ENCODE measurements around the gene PPP1R36.
A peak's percentile ranks its signal among the peaks of the same experiment; 100 is the strongest.

The PPP1R36 gene

GRCh38 chr14:64577211-64577610 lies 27.4 kb downstream of the PPP1R36 start:
- Histone ChIP-seq H3K23ac (ENCODE audit: low read length) (no peak overlapping the region), H2BK5ac (ENCODE audit: low read length) (no peak overlapping the region), H2AK5ac (ENCODE audit: low read length) (no peak overlapping the region), H3K4ac (ENCODE audit: low read depth, low read length) (no peak overlapping the region), H3K4me2 (ENCODE audit: low read length) (no peak overlapping the region), H3K4me1 (ENCODE audit: control insufficient read depth, low read depth, low read length) (peaks cover 9% of the 10 kb centered on the region), H3K27ac (ENCODE audit: low read depth, low read length) (no peak overlapping the region), H3K18ac (ENCODE audit: low read length) (no peak overlapping the region), H3K36me3 (ENCODE audit: control insufficient read depth, insufficient read depth, low read length) (no peaks in the 10 kb centered on the region), H4K5ac (ENCODE audit: low read length) (no peak overlapping the region), H4K8ac (ENCODE audit: low read depth, low read length) (no peak overlapping the region), H3K4me3 (ENCODE audit: low read length) (no peak overlapping the region), H3K79me1 (ENCODE audit: low read length) (no peaks in the 10 kb centered on the region), H3K9ac (ENCODE audit: low read length) (no peak overlapping the region), H3K79me2 (ENCODE audit: control insufficient read depth, insufficient read depth, low read length) (no peaks in the 10 kb centered on the region), H2BK15ac (replicated peaks; ENCODE audit: low read depth) (no peak overlapping the region), H3K27me3 (ENCODE audit: insufficient read depth, low read length, poor library complexity) (no peaks in the 10 kb centered on the region), H2BK120ac (ENCODE audit: low read depth, low read length) (no peak overlapping the region), H3K56ac (ENCODE audit: low read length) (no peak overlapping the region)
- WGBS (ENCODE audit: extremely low coverage, insufficient coverage, low lambda C conversion rate): no CpG with 5 or more reads among the region's 5 CpGs
- no peak for DNase-seq

DNA sequence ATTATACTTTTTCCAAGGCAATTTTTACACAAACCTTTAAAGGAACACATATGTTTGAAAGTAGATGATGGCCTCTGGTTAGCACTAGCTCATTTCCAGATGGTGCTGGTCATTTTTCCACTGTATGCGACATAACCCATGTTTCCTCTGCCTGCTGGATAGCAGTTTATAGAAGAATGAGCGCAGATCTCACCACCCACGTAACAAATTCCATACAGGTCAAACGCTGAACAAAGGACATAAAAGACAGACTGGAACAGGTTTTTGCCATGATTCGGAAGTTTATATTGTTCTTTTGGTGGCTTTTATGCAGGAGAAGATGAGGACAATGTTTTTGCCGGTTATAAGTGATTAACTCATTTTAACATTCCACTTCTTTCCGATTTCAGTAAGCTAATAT lies 30.7 kb downstream of the PPP1R36 start:
- Histone ChIP-seq H3K4me2 (ENCODE audit: low read length) (no peak overlapping the region), H3K27me3 (ENCODE audit: insufficient read depth, low read length, poor library complexity) (no peaks in the 10 kb centered on the region), H4K5ac (ENCODE audit: low read length) (no peak overlapping the region), H3K4me3 (ENCODE audit: low read length) (no peak overlapping the region), H2BK120ac (ENCODE audit: low read depth, low read length) (peak overlapping the region; percentile 79), H2BK5ac (ENCODE audit: low read length) (no peak overlapping the region), H3K4me1 (ENCODE audit: control insufficient read depth, low read depth, low read length) (peaks cover 6% of the 10 kb centered on the region), H2AK5ac (ENCODE audit: low read length) (no peak overlapping the region), H3K79me1 (ENCODE audit: low read length) (no peaks in the 10 kb centered on the region), H3K27ac (ENCODE audit: low read depth, low read length) (no peak overlapping the region), H3K9ac (ENCODE audit: low read length) (no peak overlapping the region), H3K36me3 (ENCODE audit: control insufficient read depth, insufficient read depth, low read length) (no peaks in the 10 kb centered on the region), H2BK15ac (replicated peaks; ENCODE audit: low read depth) (peak overlapping the region; percentile 86), H3K4ac (ENCODE audit: low read depth, low read length) (peak overlapping the region; percentile 58), H3K56ac (ENCODE audit: low read length) (peak overlapping the region; percentile 70), H3K23ac (ENCODE audit: low read length) (no peak overlapping the region), H4K8ac (ENCODE audit: low read depth, low read length) (no peak overlapping the region), H3K18ac (ENCODE audit: low read length) (peak overlapping the region; percentile 47), H3K79me2 (ENCODE audit: control insufficient read depth, insufficient read depth, low read length) (no peaks in the 10 kb centered on the region)
- no peak for DNase-seq
- no CpG with 5 or more reads among the region's 7 CpGs for WGBS (ENCODE audit: extremely low coverage, insufficient coverage, low lambda C conversion rate)

DNA sequence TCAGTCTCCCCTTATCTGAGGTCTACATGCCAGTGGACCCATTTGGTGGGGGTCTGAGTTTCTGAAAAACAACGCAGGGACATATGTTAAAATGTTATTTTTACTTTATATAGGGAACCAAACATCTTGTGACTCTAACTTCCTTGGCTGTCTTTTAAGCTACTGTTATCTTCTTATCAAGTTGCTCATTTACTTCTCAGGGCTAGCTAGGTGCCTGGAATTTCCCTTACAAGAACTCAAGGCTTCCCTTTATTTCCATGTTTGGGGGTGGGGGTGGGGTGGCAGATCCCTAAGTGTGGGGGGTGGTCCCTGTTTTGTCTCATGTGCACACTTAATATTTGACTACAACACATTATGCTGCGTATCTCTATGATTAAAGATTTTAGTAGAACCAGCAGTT lies 31.6 kb downstream of the PPP1R36 start:
- Histone ChIP-seq H2BK15ac (replicated peaks; ENCODE audit: low read depth) (peak overlapping the region; percentile 75), H3K23ac (ENCODE audit: low read length) (no peak overlapping the region), H3K79me2 (ENCODE audit: control insufficient read depth, insufficient read depth, low read length) (no peaks in the 10 kb centered on the region), H2BK120ac (ENCODE audit: low read depth, low read length) (no peak overlapping the region), H2AK5ac (ENCODE audit: low read length) (no peak overlapping the region), H3K4me3 (ENCODE audit: low read length) (no peak overlapping the region), H2BK5ac (ENCODE audit: low read length) (peak overlapping the region; percentile 69), H3K56ac (ENCODE audit: low read length) (peak overlapping the region; percentile 71), H3K36me3 (ENCODE audit: control insufficient read depth, insufficient read depth, low read length) (no peaks in the 10 kb centered on the region), H3K27ac (ENCODE audit: low read depth, low read length) (no peak overlapping the region), H3K18ac (ENCODE audit: low read length) (peak overlapping the region; percentile 61), H3K9ac (ENCODE audit: low read length) (peak overlapping the region; percentile 14), H4K8ac (ENCODE audit: low read depth, low read length) (no peak overlapping the region), H3K4me1 (ENCODE audit: control insufficient read depth, low read depth, low read length) (peaks cover 6% of the 10 kb centered on the region), H3K27me3 (ENCODE audit: insufficient read depth, low read length, poor library complexity) (no peaks in the 10 kb centered on the region), H3K4ac (ENCODE audit: low read depth, low read length) (no peak overlapping the region), H4K5ac (ENCODE audit: low read length) (no peak overlapping the region), H3K4me2 (ENCODE audit: low read length) (no peak overlapping the region), H3K79me1 (ENCODE audit: low read length) (no peaks in the 10 kb centered on the region)
- no CpG with 5 or more reads among the region's 2 CpGs for WGBS (ENCODE audit: extremely low coverage, insufficient coverage, low lambda C conversion rate)
- peak; percentile 52 for DNase-seq

GRCh38 chr14:64581817-64582216 lies 32.1 kb downstream of the PPP1R36 start:
- H3K36me3 ChIP-seq (ENCODE audit: control insufficient read depth, insufficient read depth, low read length): no peaks in the 10 kb centered on the region
- H3K18ac ChIP-seq (ENCODE audit: low read length): no peak overlapping the region
- H3K4ac ChIP-seq (ENCODE audit: low read depth, low read length): peak overlapping the region; percentile 43
- no peak overlapping the region for H3K4me3 ChIP-seq (ENCODE audit: low read length)
- H3K9ac ChIP-seq (ENCODE audit: low read length): no peak overlapping the region
- H3K23ac ChIP-seq (ENCODE audit: low read length): no peak overlapping the region
- no peak overlapping the region for H3K4me2 ChIP-seq (ENCODE audit: low read length)
- H3K79me1 ChIP-seq (ENCODE audit: low read length): no peaks in the 10 kb centered on the region
- H3K4me1 ChIP-seq (ENCODE audit: control insufficient read depth, low read depth, low read length): peaks cover 6% of the 10 kb centered on the region
- H2BK5ac ChIP-seq (ENCODE audit: low read length): no peak overlapping the region
- WGBS (ENCODE audit: extremely low coverage, insufficient coverage, low lambda C conversion rate): no CpG with 5 or more reads among the region's 5 CpGs
- no peak overlapping the region for H4K5ac ChIP-seq (ENCODE audit: low read length)
- no peaks in the 10 kb centered on the region for H3K27me3 ChIP-seq (ENCODE audit: insufficient read depth, low read length, poor library complexity)
- H3K79me2 ChIP-seq (ENCODE audit: control insufficient read depth, insufficient read depth, low read length): no peaks in the 10 kb centered on the region
- no peak overlapping the region for H4K8ac ChIP-seq (ENCODE audit: low read depth, low read length)
- no peak overlapping the region for H3K56ac ChIP-seq (ENCODE audit: low read length)
- H2BK120ac ChIP-seq (ENCODE audit: low read depth, low read length): no peak overlapping the region
- peak overlapping the region; percentile 75 for H2BK15ac ChIP-seq (replicated peaks; ENCODE audit: low read depth)
- DNase-seq: no peak
- H3K27ac ChIP-seq (ENCODE audit: low read depth, low read length): no peak overlapping the region
- no peak overlapping the region for H2AK5ac ChIP-seq (ENCODE audit: low read length)

GRCh38 chr14:64584190-64584589 lies 34.4 kb downstream of the PPP1R36 start:
- Histone ChIP-seq H3K36me3 (ENCODE audit: control insufficient read depth, insufficient read depth, low read length) (no peaks in the 10 kb centered on the region), H4K5ac (ENCODE audit: low read length) (no peak overlapping the region), H2BK120ac (ENCODE audit: low read depth, low read length) (no peak overlapping the region), H3K4me2 (ENCODE audit: low read length) (no peak overlapping the region), H2AK5ac (ENCODE audit: low read length) (no peak overlapping the region), H3K9ac (ENCODE audit: low read length) (no peak overlapping the region), H2BK15ac (replicated peaks; ENCODE audit: low read depth) (no peak overlapping the region), H3K79me1 (ENCODE audit: low read length) (no peaks in the 10 kb centered on the region), H4K8ac (ENCODE audit: low read depth, low read length) (no peak overlapping the region), H3K56ac (ENCODE audit: low read length) (no peak overlapping the region), H3K4ac (ENCODE audit: low read depth, low read length) (no peak overlapping the region), H3K79me2 (ENCODE audit: control insufficient read depth, insufficient read depth, low read length) (no peaks in the 10 kb centered on the region), H3K23ac (ENCODE audit: low read length) (no peak overlapping the region), H2BK5ac (ENCODE audit: low read length) (no peak overlapping the region), H3K27ac (ENCODE audit: low read depth, low read length) (no peak overlapping the region), H3K4me1 (ENCODE audit: control insufficient read depth, low read depth, low read length) (peaks cover 6% of the 10 kb centered on the region), H3K4me3 (ENCODE audit: low read length) (no peak overlapping the region), H3K27me3 (ENCODE audit: insufficient read depth, low read length, poor library complexity) (no peaks in the 10 kb centered on the region), H3K18ac (ENCODE audit: low read length) (no peak overlapping the region)
- no peak for DNase-seq
- no CpG with 5 or more reads among the region's 1 CpG for WGBS (ENCODE audit: extremely low coverage, insufficient coverage, low lambda C conversion rate)

- Histone ChIP-seq H3K27me3 (ENCODE audit: insufficient read depth, low read length, poor library complexity) (no peaks in the 10 kb centered on the region), H2BK15ac (replicated peaks; ENCODE audit: low read depth) (no peak overlapping the region), H3K79me2 (ENCODE audit: control insufficient read depth, insufficient read depth, low read length) (no peaks in the 10 kb centered on the region), H3K4me1 (ENCODE audit: control insufficient read depth, low read depth, low read length) (no peaks in the 10 kb centered on the region), H3K56ac (ENCODE audit: low read length) (no peak overlapping the region), H3K18ac (ENCODE audit: low read length) (no peak overlapping the region), H2BK5ac (ENCODE audit: low read length) (no peak overlapping the region), H3K9ac (ENCODE audit: low read length) (no peak overlapping the region), H3K4me2 (ENCODE audit: low read length) (no peak overlapping the region), H2BK120ac (ENCODE audit: low read depth, low read length) (no peak overlapping the region), H3K36me3 (ENCODE audit: control insufficient read depth, insufficient read depth, low read length) (no peaks in the 10 kb centered on the region), H3K27ac (ENCODE audit: low read depth, low read length) (no peak overlapping the region), H3K4me3 (ENCODE audit: low read length) (no peak overlapping the region), H3K4ac (ENCODE audit: low read depth, low read length) (no peak overlapping the region), H3K79me1 (ENCODE audit: low read length) (no peaks in the 10 kb centered on the region), H3K23ac (ENCODE audit: low read length) (no peak overlapping the region), H2AK5ac (ENCODE audit: low read length) (no peak overlapping the region), H4K5ac (ENCODE audit: low read length) (no peak overlapping the region), H4K8ac (ENCODE audit: low read depth, low read length) (no peak overlapping the region)
- no peak for DNase-seq
- no CpG with 5 or more reads among the region's 3 CpGs for WGBS (ENCODE audit: extremely low coverage, insufficient coverage, low lambda C conversion rate)
Measured at GRCh38 chr14:64591809-64592208, 42.0 kb downstream of the PPP1R36 start.
